Femur (tissue), 1 donor: ENCODE measurements around the gene AFF1.

ENCODE experiments used
- DNase-seq: peaks from one replicate; pipeline ENCODE4 v3.0.0-alpha.2; 2017

AFF1 gene, protein sequence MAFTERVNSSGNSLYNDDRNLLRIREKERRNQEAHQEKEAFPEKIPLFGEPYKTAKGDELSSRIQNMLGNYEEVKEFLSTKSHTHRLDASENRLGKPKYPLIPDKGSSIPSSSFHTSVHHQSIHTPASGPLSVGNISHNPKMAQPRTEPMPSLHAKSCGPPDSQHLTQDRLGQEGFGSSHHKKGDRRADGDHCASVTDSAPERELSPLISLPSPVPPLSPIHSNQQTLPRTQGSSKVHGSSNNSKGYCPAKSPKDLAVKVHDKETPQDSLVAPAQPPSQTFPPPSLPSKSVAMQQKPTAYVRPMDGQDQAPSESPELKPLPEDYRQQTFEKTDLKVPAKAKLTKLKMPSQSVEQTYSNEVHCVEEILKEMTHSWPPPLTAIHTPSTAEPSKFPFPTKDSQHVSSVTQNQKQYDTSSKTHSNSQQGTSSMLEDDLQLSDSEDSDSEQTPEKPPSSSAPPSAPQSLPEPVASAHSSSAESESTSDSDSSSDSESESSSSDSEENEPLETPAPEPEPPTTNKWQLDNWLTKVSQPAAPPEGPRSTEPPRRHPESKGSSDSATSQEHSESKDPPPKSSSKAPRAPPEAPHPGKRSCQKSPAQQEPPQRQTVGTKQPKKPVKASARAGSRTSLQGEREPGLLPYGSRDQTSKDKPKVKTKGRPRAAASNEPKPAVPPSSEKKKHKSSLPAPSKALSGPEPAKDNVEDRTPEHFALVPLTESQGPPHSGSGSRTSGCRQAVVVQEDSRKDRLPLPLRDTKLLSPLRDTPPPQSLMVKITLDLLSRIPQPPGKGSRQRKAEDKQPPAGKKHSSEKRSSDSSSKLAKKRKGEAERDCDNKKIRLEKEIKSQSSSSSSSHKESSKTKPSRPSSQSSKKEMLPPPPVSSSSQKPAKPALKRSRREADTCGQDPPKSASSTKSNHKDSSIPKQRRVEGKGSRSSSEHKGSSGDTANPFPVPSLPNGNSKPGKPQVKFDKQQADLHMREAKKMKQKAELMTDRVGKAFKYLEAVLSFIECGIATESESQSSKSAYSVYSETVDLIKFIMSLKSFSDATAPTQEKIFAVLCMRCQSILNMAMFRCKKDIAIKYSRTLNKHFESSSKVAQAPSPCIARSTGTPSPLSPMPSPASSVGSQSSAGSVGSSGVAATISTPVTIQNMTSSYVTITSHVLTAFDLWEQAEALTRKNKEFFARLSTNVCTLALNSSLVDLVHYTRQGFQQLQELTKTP

DNA sequence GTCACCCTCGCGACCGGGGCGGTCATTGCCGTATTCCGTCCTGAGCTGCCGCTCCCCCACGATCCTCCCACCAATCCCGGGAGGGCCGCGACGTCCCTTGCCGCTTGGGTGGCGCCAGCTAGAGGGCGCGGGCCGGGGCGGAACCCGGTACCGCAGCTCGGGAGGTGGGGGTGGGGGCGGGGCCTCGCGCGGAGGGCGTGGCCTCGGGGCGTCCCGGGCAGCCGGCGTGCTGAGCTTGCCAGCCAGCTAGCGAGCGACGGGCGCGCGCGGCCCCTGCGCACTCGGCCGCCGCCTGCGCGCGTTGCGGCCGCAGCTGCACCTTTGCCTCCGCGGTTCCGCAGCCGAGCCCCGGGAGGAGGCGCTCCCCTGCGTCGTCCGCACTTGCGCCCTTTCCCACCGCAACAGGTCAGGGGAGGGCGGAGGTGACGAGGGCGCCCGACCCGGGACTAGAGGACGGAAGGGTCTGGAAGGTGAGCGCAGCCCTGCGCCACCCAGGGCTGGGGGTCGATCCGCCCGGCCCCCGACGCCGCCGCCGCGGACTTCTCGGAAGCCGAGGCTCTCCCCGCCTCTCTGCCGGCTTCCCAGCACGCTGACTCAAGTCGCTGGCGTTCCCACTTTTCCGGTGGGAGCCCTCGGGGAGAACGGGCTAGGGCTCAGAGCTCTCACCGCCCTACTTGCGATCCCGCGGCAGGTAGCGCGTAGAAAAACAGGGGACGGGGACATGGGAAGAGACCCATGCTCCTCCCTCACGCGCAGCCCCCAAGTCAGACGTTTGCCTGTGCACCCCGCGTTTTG is at the start of gene AFF1:
Gene AFF1, plus strand, starts transcription at position 241 of the 795 bp plus-strand sequence. CDS start 13,523 bp downstream, outside the sequence.
- DNase-seq: peak; percentile 94

DNA sequence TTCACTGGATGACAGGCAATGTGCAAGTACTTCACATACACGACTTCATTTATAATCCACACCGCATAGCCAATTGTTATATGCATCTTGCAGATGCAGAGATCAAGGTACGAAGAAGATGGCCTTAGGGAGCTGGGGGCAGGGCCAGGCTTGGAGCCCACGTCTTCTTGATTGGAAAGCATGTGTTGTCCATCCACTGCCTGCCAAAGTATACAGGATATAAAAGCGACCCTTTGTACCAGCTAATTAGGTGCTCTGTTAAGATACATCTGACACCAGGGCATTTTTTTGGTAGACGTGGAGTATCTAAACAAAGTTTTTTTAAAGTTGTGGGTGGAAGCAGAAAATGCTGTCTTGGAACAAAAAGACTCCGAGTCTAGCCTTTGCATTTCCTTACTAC is 44.0 kb upstream of the AFF1 start:
- DNase-seq: no peak

DNA sequence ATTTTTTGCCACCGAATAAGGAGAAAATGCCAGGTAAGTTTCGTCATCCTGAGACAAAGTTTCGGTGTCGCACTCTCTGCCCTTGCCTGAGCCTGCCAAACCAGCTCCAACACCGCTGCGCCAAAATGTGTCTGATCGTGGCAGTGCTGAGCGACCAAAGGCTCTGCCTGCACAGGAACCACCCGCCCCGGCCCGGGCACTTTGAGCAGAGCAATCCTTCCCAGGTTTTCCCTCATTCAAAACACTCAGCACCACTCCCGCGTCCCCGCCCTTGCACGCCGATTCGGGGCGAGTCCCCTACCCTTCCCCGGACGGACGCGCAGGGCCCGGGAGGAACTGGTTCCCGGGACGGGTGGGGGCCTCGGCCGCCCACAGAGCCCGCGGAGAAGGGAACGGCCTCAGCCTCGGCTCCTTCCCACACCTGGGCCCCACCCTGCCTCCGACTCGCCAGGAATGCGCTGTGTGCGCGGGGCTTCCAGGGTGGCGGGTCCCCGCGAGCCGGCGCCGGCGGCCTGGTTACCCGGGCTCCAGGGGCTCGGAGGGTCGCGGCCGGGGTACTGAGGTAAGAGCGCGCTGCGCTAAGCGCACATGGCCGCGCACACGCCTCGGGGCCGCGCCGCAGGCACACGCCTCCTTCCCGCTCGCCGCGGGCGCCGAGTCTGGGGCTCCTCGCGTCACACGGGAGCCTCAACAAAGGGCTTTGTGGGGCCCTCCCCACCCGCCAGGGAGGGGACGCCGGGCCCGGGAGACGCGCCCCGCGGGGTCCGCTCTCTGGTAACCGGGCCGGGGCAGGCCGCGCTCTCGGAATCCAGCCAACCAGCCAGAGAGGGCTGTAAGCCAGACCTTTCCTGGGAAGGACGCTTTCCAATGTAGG is 42.8 kb upstream of the AFF1 start, which contains the start of gene C4orf36:
Gene C4orf36, minus strand, starts transcription at position 661 of the 874 bp plus-strand sequence. CDS start 902 bp downstream, outside the sequence.
- DNase-seq: peak; percentile 66

DNA sequence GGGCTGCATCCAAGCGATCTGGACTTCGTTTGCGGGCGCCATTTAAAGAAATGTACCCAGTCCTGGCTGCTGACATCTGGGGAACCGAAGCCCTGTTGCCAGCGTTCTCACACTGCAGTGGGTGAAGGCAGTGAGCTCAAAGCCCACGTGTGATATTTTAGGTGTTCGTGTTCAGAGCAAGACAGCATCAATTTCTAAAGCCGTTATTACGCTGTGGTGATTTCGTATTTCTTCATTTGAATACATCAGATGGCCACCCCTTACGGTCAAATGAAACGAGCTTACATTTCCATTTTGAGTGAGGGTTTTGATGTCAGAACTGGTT is 42.2 kb upstream of the AFF1 start:
- no peak for DNase-seq

DNA sequence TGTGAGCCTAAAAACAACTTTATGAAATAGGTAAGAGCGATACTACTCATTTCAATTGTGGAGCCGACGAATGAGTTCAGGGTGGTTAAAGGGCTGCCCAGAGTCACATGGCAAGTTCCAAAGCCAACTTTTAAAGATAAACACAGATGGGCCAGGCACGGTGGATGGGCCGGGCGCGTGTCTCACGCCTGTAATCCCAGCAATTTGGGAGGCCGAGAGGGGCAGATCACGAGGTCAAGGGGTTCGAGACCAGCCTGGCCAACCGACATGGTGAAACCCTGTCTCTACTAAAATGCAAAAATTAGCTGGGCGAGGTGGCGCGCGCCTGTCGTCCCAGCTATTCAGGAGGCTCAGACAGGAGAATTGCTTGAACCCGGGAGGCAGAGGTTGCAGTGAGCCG is 41.7 kb upstream of the AFF1 start:
- no peak for DNase-seq

DNA sequence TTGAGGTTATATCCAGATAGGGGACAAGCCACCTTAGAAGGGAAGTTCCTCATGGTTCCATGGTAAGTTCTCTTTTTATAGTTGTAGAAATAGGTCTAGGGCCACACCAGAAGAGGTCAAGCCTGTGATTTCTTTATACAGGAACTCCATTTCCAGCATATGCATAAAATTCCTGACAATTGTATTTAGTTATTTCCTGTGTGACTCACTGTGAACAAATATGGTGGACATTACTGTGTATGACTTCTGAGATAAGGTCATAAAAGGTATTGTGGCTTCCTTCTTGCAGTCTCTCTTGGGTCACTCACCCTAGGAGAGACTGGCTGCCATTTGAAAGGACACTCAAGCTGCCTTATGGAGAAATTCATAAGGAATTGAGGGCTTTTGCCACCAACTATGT is 40.4 kb upstream of the AFF1 start:
- no peak for DNase-seq

DNA sequence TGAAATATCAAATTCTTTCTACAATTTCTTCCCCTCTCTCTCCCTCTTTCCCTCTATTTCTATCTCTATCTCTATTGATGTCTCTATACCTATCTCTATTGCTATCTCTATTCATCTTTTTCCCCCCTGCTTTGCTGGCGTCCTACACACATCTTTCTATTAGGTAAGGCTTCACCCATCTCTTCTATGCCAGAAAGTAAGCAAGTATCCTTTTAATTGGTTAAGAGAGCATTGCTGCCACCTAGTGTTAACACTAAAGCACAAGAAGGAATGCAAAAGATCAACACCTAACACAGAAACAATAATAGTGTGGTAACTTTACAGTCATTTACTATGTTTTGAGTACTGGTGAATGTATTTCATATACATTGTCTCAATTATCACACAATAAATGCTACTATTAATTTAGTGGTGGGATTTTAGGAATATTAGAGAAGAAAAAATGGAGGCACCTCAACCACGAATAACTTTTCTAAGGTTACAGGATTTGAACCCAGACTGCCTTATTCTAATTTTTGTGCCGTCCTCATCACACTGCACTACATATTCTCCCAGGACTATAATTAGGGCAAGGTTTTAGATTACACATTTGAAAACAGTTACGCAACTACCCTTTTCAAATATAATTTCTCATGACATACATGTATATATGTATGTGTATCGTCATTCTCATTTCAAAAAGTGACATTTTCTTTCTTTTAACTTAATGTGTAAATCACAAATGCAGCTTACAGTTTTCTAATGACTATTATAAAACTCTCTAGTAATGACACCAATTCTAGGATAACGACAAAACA is 38.9 kb upstream of the AFF1 start:
- DNase-seq: no peak

DNA sequence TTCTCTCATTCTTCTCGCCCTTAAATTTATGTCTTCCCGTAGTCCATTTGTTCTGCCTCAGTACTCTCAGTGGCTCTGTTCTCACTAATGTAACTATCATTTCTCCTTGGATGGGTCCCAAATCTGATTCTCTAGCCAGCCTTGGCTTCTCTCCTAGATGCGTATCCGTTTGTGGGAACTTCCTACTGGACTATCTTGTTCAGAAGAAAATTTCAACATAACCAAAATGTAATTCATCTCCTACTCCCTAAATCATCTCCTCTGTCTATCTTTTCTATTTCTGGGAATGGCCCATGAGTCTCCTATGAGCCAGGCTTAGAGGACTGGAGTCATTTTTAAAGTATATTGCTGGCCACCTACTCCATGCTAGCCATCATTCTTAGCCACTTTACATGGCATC is 38.2 kb upstream of the AFF1 start:
- no peak for DNase-seq

DNA sequence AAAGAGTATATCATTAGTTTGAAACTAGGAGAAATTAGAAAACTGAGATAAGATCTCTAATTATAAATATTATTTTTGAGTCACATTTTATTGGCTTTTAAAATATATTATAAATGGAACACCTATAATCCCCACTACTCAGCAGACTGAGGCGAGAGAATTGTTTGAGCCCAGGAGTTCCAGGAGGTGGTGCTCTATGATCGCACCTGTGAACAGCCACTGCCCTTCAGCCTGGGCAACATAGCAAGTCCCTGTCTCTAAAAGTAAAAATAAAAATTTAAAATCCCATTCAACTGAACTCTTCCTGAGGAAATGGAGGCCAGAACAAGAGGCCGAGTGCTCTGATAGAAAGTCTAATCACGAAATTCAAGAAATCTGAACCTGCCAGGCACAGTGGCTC is 36.2 kb upstream of the AFF1 start:
- DNase-seq: no peak

DNA sequence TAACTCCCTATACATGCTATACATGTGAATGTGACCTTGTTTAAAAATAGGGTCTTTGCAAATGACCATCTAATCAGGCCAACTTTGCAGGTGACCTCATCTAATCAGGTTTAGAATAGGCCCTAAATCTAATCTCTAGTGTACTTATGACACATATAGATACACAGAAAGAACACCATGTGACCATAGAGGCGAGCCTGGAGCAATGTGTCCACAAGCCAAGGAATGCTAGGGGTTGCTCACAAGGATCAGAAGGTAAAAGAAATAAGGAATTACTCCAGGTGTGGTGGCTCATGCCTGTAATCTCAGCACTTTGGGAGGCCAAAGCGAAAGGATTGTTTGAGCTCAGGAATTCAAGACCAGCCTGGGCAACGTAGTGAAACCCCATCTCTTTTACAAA is 32.9 kb upstream of the AFF1 start:
- DNase-seq: no peak

DNA sequence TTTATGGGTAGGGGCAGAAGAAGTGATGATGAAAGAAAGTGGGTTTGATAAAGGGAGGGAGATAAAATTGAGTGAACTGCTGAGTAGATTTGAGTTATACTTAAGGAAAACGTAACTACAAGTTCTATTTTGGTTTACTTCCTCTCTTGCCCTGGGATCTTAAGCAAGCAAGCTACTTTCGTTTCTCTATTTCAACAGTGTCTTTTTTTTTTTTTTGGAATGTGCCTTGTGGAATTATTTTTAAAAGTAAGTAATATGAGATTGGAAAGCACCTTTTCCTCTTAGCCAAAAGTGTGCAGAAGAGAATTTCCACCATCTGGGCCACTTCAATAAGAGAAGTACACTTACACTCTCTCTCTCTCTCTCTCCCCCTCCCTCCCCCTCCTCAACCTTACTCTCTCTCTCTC is 26.6 kb upstream of the AFF1 start:
- no peak for DNase-seq

DNA sequence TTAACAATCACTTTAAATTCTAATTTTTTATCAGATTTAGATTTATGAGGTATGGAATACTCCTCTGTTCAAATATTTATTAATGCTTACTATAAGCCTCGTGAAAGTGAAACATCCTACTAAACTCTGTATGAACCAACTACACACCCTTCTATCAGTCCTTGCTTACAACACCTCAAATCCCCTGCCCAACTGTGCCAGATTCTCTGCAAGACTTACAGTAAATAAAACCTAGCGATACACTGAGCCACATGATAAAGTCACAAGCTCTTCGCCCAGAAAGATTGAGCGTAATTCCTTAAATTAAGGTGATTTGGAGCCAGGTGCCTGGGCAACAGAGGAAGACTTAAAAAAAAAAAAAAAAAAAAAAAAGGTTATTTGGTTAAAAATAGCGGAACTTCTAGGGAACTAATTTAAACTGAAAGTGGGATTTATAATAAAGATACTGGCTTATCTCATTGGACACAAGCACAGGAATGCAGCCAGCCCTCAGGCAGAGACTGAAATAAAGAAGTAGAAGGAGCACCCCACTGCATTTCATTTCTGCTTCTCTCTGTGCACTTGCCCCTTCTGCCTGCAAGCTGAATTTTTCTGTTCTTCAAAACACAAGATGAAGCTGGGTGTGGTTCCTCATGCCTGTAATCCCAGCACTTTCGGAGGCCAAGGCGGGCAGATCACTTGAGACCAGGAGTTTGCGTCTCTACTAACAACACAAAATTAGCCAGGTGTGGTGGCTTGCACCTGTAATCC is 25.1 kb upstream of the AFF1 start:
- DNase-seq: no peak

DNA sequence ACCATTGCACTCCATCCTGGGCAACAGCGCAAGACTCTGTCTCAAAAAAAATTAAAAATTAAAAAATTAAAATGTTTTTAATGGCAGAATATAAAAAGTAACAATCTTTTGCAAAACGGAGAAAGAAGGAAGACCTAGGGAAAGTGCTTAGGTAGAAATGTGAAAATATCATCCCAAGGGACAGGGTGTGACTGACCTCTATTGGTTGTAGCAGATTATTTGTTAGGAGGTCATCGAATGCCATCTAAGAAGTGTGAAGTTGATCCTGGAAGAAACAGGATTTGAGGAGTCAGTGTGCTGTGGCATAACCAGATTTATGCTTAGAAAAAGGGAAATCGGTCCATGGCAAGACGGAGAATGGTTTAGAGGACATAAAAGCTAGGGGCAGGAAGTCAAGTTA is 24.4 kb upstream of the AFF1 start:
- no peak for DNase-seq

DNA sequence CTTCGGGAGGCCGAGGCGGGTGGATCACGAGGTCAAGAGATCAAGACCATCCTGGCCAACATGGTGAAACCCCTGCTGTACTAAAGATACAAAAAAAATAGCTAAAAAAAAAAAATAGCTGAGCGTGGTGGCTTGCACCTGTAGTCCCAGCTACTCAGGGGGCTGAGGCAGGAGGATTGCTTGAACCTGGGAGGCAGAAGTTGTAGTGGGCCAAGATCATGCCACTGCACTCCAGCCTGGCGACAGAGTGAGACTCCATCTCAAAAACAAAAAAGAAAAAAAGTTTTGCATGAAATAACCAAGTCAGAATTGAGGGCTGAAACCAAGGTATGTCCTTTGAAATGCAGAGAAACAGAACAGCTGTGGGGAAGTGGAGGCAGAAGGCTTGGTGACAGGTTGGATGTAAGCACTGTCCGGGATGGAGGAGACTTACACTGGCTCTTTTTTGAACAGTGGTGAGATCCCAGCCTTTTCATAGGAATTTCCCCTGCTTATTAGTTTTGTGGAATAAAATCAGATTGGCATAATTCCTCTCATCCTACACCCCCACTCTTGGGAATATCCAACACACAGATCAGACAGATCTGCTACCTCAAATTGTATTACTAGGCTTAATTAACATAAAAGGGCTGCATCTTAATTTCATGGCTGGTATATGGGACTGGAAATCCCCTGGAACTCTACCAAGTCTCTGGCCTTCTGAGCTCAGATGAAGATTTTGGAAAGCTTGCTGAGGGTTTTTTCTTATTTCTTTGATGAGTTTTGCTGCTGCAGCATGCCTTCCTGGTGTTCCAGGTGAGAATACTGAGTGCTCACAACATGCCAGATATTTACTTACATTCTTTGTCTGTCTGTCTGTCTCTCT is 23.8 kb upstream of the AFF1 start:
- no peak for DNase-seq

DNA sequence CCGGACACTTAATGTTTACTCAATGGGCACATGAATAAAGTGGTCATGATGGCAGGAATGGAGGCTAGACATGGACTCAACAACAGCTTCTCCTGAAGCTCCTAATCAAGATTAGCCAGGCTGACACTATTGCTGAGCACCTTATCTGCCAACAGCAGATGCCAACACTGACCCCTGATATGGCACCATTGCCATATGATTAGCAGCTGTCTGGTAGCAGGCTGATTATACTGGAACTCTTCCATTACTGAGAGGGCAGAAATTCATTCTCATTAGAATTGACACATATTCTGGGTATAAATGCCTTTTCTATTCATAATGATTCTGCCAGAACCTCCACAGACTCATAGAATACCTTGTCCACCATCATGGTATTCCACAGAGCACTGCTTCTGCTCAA is 18.4 kb upstream of the AFF1 start:
- DNase-seq: no peak

DNA sequence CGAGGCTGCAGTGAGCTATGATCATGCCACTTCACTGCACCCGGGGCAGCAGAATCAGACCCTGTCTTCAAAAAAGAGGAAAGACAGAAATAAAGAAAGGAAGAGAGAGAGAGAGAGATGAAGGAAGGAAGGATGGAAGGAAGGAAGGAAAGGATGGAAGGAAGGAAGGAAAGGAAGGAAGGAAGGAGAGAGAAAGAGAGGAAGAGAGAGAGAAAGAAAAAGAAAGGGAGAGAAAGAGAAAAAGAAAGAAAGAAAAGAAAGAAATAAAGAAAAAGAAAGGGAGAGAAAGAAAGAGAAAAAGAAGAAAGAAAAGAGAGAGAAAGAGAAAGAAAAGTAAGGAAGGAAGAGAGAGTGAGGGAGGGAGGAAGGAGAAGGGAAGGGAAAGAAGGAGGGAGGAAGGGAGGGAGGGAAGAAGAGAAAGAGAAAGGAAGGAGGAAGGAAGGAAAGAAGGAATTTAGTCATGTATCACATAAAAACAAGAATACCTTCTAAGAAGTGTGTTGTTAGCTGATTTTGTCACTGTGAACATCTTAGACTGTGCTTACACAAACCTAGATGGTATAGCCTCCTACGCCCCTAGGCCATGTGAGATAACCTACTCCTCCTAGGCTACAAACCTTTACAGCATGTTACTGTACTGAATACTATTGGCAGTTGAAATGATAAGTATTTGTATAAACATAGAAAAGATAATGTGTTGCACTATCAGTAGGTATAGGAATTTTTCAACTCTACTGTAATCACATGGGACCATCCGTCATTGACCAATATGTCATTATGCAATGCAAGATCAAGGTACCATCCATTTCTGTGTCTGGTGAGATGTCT is 17.4 kb upstream of the AFF1 start:
- no peak for DNase-seq

DNA sequence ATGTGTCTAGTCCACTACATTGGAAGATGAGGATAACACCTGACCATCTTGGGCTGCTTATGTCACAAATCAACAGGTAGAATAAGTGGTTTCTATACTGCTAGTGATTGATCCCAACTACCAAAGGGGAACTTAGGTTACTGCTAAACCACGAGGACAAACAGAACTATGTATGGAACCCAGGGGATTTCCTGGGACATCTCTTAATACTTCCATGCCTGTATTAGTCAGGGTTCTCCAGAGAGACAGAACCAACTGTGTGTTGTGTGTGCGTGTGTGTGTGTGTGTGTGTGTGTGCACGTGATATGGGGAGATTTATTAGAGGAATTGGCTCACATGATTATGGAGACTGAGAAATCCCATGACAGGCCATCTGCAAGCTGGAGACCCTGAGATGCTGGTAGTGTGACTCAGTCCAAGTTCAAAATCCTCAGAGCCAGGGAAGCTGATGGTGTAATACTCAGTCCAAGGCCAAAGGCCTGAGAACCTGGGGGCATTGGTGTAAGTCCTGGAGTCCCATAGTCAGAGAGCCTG is 16.2 kb upstream of the AFF1 start:
- DNase-seq: no peak
